Measurements from ENCODE around the gene MATN4.
A peak's percentile ranks its signal among the peaks of the same experiment; 100 is the strongest.

The MATN4 gene

GRCh38 chr20:45306431-45306982 is 1.6 kb downstream of the MATN4 start, which contains the start of gene RBPJL:
TSS of gene RBPJL (plus strand) at chr20:45306840. CDS start at chr20:45306923, 83 bp downstream.
- Histone ChIP-seq H3K27ac (replicated peaks) (no peak within 1 kb of the TSS), H3K4me3 (replicated peaks; ENCODE audit: insufficient read depth, low read length) (no peak within 1 kb of the TSS), H3K27me3 (ENCODE audit: insufficient read depth, poor library complexity, severe bottlenecking) (no peaks in the 10 kb centered on the region)
- no peak for DNase-seq (ENCODE audit: low read depth in 1 of 2, low spot score in 1 of 2)
- TF ChIP-seq CTCF (IDR thresholded peaks at IDR 0.05; ENCODE audit: insufficient read depth, low read length) (peak; percentile 46), GABPA (IDR thresholded peaks at IDR 0.05; ENCODE audit: low read depth) (no peak), REST (IDR thresholded peaks at IDR 0.05; ENCODE audit: insufficient replicate concordance, low read depth) (no peak)

GRCh38 chr20:45305262-45305661 is 2.8 kb downstream of the MATN4 start:
- Histone ChIP-seq H3K27me3 (ENCODE audit: insufficient read depth, poor library complexity, severe bottlenecking) (no peaks in the 10 kb centered on the region), H3K4me3 (replicated peaks; ENCODE audit: insufficient read depth, low read length) (no peak overlapping the region), H3K27ac (replicated peaks) (no peak overlapping the region)
- no peak for DNase-seq (ENCODE audit: low read depth in 1 of 2, low spot score in 1 of 2)
- no peak for TF ChIP-seq CTCF (IDR thresholded peaks at IDR 0.05; ENCODE audit: insufficient read depth, low read length)
- no peak for TF ChIP-seq GABPA (IDR thresholded peaks at IDR 0.05; ENCODE audit: low read depth)
- TF ChIP-seq REST (IDR thresholded peaks at IDR 0.05; ENCODE audit: insufficient replicate concordance, low read depth) = no peak
- TF ChIP-seq SPI1 (IDR thresholded peaks at IDR 0.05; ENCODE audit: borderline replicate concordance, low read depth) = no peak
- no peak for TF ChIP-seq POLR2AphosphoS5 (IDR thresholded peaks at IDR 0.05; ENCODE audit: low read depth)

GRCh38 chr20:45304464-45304999 is 3.6 kb downstream of the MATN4 start:
- H3K4me3 ChIP-seq (replicated peaks; ENCODE audit: insufficient read depth, low read length) = no peak overlapping the region
- no peaks in the 10 kb centered on the region for H3K27me3 ChIP-seq (ENCODE audit: insufficient read depth, poor library complexity, severe bottlenecking)
- TF ChIP-seq CTCF (IDR thresholded peaks at IDR 0.05; ENCODE audit: insufficient read depth, low read length) (no peak), SPI1 (IDR thresholded peaks at IDR 0.05; ENCODE audit: borderline replicate concordance, low read depth) (no peak), REST (IDR thresholded peaks at IDR 0.05; ENCODE audit: insufficient replicate concordance, low read depth) (no peak)
- DNase-seq (ENCODE audit: low read depth in 1 of 2, low spot score in 1 of 2) = no peak
- no peak overlapping the region for H3K27ac ChIP-seq (replicated peaks)
